Panc1 (cell line): ENCODE measurements around the gene CNOT3. TPM values are rescaled to one million over a fixed set of nuclear protein-coding genes. Genes with fewer than 3 reads are reported as not detected.
"Not testable (repeated sequence)": the region's sequence is repeated elsewhere in the genome, so short reads cannot be mapped to it uniquely, and the experiment has no call there.

Experiments
- ATAC-seq: fragments of 200-7000 bp; cut with Tn5 transposase; 2 replicates; pipeline ENCODE4 v1.9.1; 2020; ENCODE audit warnings: mild to moderate bottlenecking, moderate library complexity
- BruUV-seq: library from RNA; stranded (reverse); fragments of 400-500 nt; replicated peaks from 2 replicates; lab custom pipeline; 2021; lab: Mats Ljungman, UMichigan
- CTCF ChIA-PET: fragments of 300-600 bp; sonication (Branson Sonifier 250); formaldehyde crosslinking; loops from one replicate; lab custom pipeline; 2022; ENCODE audit warnings: antibody characterized with exemption; lab: Charles Lee
- POLR2A ChIA-PET: fragments of 300-600 bp; sonication (Branson Sonifier 250); formaldehyde crosslinking; loops from one replicate; lab custom pipeline; 2022; ENCODE audit warnings: antibody characterized with exemption; lab: Charles Lee
- DNase-seq: peaks from one replicate; pipeline ENCODE4 v3.0.0-alpha.2; 2010; ENCODE audit warnings: low read depth, low spot score
- H3K27ac ChIP-seq: 2 replicates; pipeline ENCODE4 v1.5.1; 2011; ENCODE audit warnings: mild to moderate bottlenecking, low read length, inconsistent platforms
- H3K27me3 ChIP-seq: fragments of 200-500 bp; sonication (Bioruptor generic); 2 replicates; pipeline ENCODE4 v1.6.0; 2014; ENCODE audit warnings: low read length, inconsistent platforms; ENCODE audit not compliant: control insufficient read depth, insufficient read depth
- H3K36me3 ChIP-seq: fragments of 200-500 bp; sonication (Bioruptor generic); 2 replicates; pipeline ENCODE4 v1.5.1; 2014; ENCODE audit warnings: inconsistent platforms, mild to moderate bottlenecking, low read length, moderate library complexity; ENCODE audit not compliant: control insufficient read depth, insufficient read depth
- H3K4me1 ChIP-seq: 2 replicates; pipeline ENCODE4 v1.5.1; 2011; ENCODE audit warnings: inconsistent platforms, mild to moderate bottlenecking, low read length, moderate library complexity; ENCODE audit not compliant: control insufficient read depth, insufficient read depth
- H3K4me3 ChIP-seq, 2 experiments: 2 replicates each; pipeline ENCODE4 v1.5.1; 2011 to 2012; ENCODE audit warnings: low read depth in 2 of 2, low read length in 2 of 2, mild to moderate bottlenecking in 2 of 2, inconsistent platforms in 1 of 2, moderate library complexity in 1 of 2
- H3K9me3 ChIP-seq: fragments of 200-500 bp; sonication (Bioruptor generic); 2 replicates; pipeline ENCODE4 v1.5.1; 2014; ENCODE audit warnings: low read depth, mild to moderate bottlenecking, inconsistent platforms, low read length, moderate library complexity; ENCODE audit not compliant: control insufficient read depth, insufficient read depth
- CTCF ChIP-seq: fragments of 450-650 bp; IDR thresholded peaks from 2 replicates; pipeline ENCODE4 v1.5.1; 2017; ENCODE audit warnings: mild to moderate bottlenecking
- POLR2AphosphoS5 ChIP-seq: IDR thresholded peaks from 2 replicates; pipeline ENCODE4 v1.6.1; 2012; ENCODE audit warnings: mild to moderate bottlenecking, low read depth, low read length, moderate library complexity
- REST ChIP-seq, 2 experiments: IDR thresholded peaks; 2 replicates each; pipeline ENCODE4 v1.6.1; 2011 to 2012; ENCODE audit warnings: low read depth in 2 of 2, control low read depth in 1 of 2, low read length in 1 of 2, mild to moderate bottlenecking in 1 of 2, moderate library complexity in 1 of 2; ENCODE audit not compliant: insufficient read depth in 1 of 2
- SIN3A ChIP-seq: IDR thresholded peaks from 2 replicates; pipeline ENCODE4 v1.6.1; 2012; ENCODE audit warnings: low read depth, mild to moderate bottlenecking, low read length, moderate library complexity, borderline replicate concordance; ENCODE audit not compliant: insufficient read depth
- TCF7L2 ChIP-seq: IDR thresholded peaks from 2 replicates; pipeline ENCODE4 v1.6.1; 2011; ENCODE audit warnings: mild to moderate bottlenecking, low read depth, low read length, inconsistent platforms
- in situ Hi-C: cut with HindIII; loops from 2 replicates; pipeline ENCODE4 v1.10.0; 2016; ENCODE audit warnings: low sequenced_read_pairs, low pct_unique_long_range_greater_than_20kb
- intact Hi-C: fragments of 100-400 bp; cut with micrococcal nuclease; formaldehyde crosslinking; loops from one replicate; pipeline ENCODE4 v1.10.0; 2022; ENCODE audit not compliant: unreplicated experiment
- total RNA-seq: library from RNA; stranded (reverse); gene quantifications from one replicate; pipeline ENCODE4 v1.2.1, GENCODE V29; 2021; ENCODE audit not compliant: unreplicated experiment

Gene CNOT3
- total RNA-seq, 1 experiment from 2014 or later = 111 TPM

- Histone ChIP-seq H3K4me1 (peaks cover 13% of the 10 kb centered on the region; the same call in 1 of the 2 replicates), H3K36me3 (peaks cover 13% of the 10 kb centered on the region), H3K27me3 (no peaks in the 10 kb centered on the region), H3K9me3 (no peaks in the 10 kb centered on the region), H3K27ac (peak overlapping the region; percentile 96), H3K4me3 (peak overlapping the region; percentile 85 to 87)
- ChIA-PET POLR2A (interaction anchor here (0.6 to 4.1 kb wide), 5 partner anchors 8 to 395 kb away, joined by 3 to 18 read pairs (median 4); partner anchors contain the start of gene RPS9), CTCF (interaction anchor here (0.6 to 1.5 kb wide), 3 partner anchors 39 to 362 kb away, joined by 3 read pairs; no protein-coding TSS in a partner anchor)
- in situ Hi-C loops (no loop called here), intact Hi-C loops (no loop called here)
- TF ChIP-seq POLR2AphosphoS5 = no peak
- TF ChIP-seq TCF7L2 = no peak
- TF ChIP-seq SIN3A = no peak
- TF ChIP-seq CTCF = no peak
- no peak for TF ChIP-seq REST (IDR thresholded peaks at IDR 0.05; ENCODE audit: insufficient read depth in 1 of 2, low read depth in 2 of 2, low read length in 1 of 2)
- BruUV-seq = no TSS peak
- no peak for ATAC-seq
- no peak for DNase-seq
Observed at GRCh38 chr19:54191811-54192453, 54.4 kb downstream of the CNOT3 start.

GRCh38 chr19:54193011-54193410 lies 55.4 kb downstream of the CNOT3 start:
- ChIA-PET POLR2A (no interaction called here), CTCF (no interaction called here)
- no peak for DNase-seq
- no peak for ATAC-seq
- no peak overlapping the region for H3K4me3 ChIP-seq
- in situ Hi-C loops = no loop called here
- H3K27ac ChIP-seq = no peak overlapping the region
- BruUV-seq = no TSS peak
- peaks cover 13% of the 10 kb centered on the region for H3K36me3 ChIP-seq
- H3K9me3 ChIP-seq = no peaks in the 10 kb centered on the region
- TF ChIP-seq CTCF = no peak
- no peak for TF ChIP-seq POLR2AphosphoS5
- TF ChIP-seq TCF7L2 = no peak
- H3K4me1 ChIP-seq = peaks cover 11% of the 10 kb centered on the region; the same call in 1 of the 2 replicates
- intact Hi-C loops = no loop called here
- H3K27me3 ChIP-seq = no peaks in the 10 kb centered on the region

GRCh38 chr19:54194463-54194862 lies 56.9 kb downstream of the CNOT3 start:
- H3K27me3 ChIP-seq, H3K27ac ChIP-seq, POLR2A ChIA-PET, BruUV-seq, H3K4me1 ChIP-seq, in situ Hi-C loops, DNase-seq, intact Hi-C loops, ATAC-seq, H3K4me3 ChIP-seq, H3K9me3 ChIP-seq: not testable (repeated sequence)
- H3K36me3 ChIP-seq = peaks cover 13% of the 10 kb centered on the region
- CTCF ChIA-PET = interaction anchor here (0.7 kb wide), 1 partner anchor 1219 kb away, joined by 4 read pairs; no protein-coding TSS in a partner anchor
